ENCODE measurements around the gene ISG15. TPM values are rescaled to one million over a fixed set of nuclear protein-coding genes. Genes with fewer than 3 reads are reported as not detected.

ISG15 gene
- total and polyA plus RNA-seq, 2 of the 13 experiments (the other 11 are each of a cell fraction or from before 2014, with no cell fraction given): 42.1 to 54.9 TPM

DNA sequence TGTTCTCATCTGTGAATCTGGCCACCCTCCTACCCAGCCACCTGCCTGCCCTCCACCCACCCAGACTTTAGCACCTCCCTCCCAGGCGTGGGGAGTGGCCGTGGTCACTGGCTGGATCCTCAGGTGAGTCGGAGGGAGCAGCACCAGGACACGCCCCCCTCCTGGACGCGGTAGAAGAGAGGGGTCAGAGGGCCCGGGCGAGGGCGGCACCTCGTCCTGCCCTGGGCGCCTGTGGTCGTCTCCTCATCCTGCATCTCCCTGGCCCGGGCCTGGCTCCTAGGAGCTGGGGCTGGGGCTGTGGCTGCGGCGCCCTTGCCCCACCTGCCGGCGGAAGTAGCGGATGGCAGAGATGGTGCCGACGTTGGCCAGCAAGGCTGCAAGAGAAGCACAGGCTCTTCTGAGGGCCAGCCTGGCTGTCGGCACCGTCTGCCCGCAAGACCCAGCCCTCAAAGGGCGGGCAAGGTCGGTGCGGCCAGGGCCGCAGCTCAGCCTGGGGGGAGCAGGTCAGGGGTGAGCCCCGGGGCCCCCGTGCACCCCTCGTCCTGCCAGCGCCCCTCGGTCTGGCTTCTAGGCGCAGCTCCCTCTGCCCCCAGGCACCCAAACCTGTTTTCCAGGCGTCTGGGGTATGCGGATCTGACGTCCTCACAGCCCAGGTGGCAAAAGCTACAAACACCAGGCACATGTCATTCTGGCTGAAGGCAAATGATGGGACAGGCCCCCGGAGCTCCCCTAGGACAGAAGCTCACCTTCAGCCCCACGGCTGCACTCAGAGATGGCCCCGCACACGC is 37.2 kb upstream of the ISG15 start (continued):
- TF ChIP-seq ATF7-NPFF (CRISPR knock-in tag; IDR thresholded peaks at IDR 0.05; ENCODE audit: low read depth) (no peak), STAT6 (CRISPR knock-in tag; IDR thresholded peaks at IDR 0.05; ENCODE audit: borderline replicate concordance) (no peak), ZNF431 (CRISPR knock-in tag; IDR thresholded peaks at IDR 0.05; ENCODE audit: borderline replicate concordance, low read depth) (no peak), SPEN (CRISPR knock-in tag; IDR thresholded peaks at IDR 0.05; ENCODE audit: low read depth) (no peak; the same call in 1 of the 2 replicates), ZNF292 (CRISPR knock-in tag; IDR thresholded peaks at IDR 0.05; ENCODE audit: borderline replicate concordance, low read depth) (no peak), NFE2L2 (IDR thresholded peaks at IDR 0.05; ENCODE audit: low read length) (no peak), TFDP1 (CRISPR knock-in tag; IDR thresholded peaks at IDR 0.05; ENCODE audit: borderline replicate concordance) (no peak), KMT2B (CRISPR knock-in tag; IDR thresholded peaks at IDR 0.05) (no peak), GABPB1 (CRISPR knock-in tag; IDR thresholded peaks at IDR 0.05) (peak; percentile 80; the same call in 1 of the 2 replicates), TERF1 (CRISPR knock-in tag; IDR thresholded peaks at IDR 0.05) (no peak), ZFY (CRISPR knock-in tag; IDR thresholded peaks at IDR 0.05) (peak; percentile 30; the same call in 1 of the 2 replicates), ZNF260 (CRISPR knock-in tag; IDR thresholded peaks at IDR 0.05; ENCODE audit: borderline replicate concordance, low read depth) (no peak), SIN3B (IDR thresholded peaks at IDR 0.05; ENCODE audit: low read length) (no peak), GABPA (IDR thresholded peaks at IDR 0.05; ENCODE audit: low read depth, low read length) (no peak), GABPA (CRISPR knock-in tag; IDR thresholded peaks at IDR 0.05; ENCODE audit: low read depth) (no peak), ISL2 (CRISPR knock-in tag; IDR thresholded peaks at IDR 0.05) (no peak), SOX6 (IDR thresholded peaks at IDR 0.05) (no peak), SOX6 (CRISPR knock-in tag; IDR thresholded peaks at IDR 0.05) (no peak), SRSF1 (optimal IDR thresholded peaks at IDR 0.05; ENCODE audit: low read depth, low read length) (no peak), LCORL (IDR thresholded peaks at IDR 0.05) (no peak), LCORL (CRISPR knock-in tag; IDR thresholded peaks at IDR 0.05) (peak; percentile 66), ZNF234 (CRISPR knock-in tag; conservative IDR thresholded peaks at IDR 0.05) (no peak), NFRKB (IDR thresholded peaks at IDR 0.05) (no peak), ZNF550 (CRISPR knock-in tag; IDR thresholded peaks at IDR 0.05; ENCODE audit: borderline replicate concordance) (no peak), ZSCAN21 (CRISPR knock-in tag; IDR thresholded peaks at IDR 0.05; ENCODE audit: borderline replicate concordance) (no peak), TCF7L2 (IDR thresholded peaks at IDR 0.05; ENCODE audit: low read depth, low read length) (no peak)
- TF ChIP-seq, protein P1, sequence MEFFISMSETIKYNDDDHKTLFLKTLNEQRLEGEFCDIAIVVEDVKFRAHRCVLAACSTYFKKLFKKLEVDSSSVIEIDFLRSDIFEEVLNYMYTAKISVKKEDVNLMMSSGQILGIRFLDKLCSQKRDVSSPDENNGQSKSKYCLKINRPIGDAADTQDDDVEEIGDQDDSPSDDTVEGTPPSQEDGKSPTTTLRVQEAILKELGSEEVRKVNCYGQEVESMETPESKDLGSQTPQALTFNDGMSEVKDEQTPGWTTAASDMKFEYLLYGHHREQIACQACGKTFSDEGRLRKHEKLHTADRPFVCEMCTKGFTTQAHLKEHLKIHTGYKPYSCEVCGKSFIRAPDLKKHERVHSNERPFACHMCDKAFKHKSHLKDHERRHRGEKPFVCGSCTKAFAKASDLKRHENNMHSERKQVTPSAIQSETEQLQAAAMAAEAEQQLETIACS (CRISPR knock-in tag; IDR thresholded peaks at IDR 0.05): no peak

All from HepG2 (cell line).